Mesenchymal stem cell (in vitro differentiated cells and primary cell): ENCODE measurements around the gene GRB14.

Experiments
- DNase-seq: peaks from one replicate; pipeline ENCODE4 v3.0.0-alpha.2; 2013
- H2AFZ ChIP-seq: one replicate; pipeline ENCODE4 v1.6.1; 2013; ENCODE audit warnings: low read depth, mild to moderate bottlenecking, control low read depth, inconsistent platforms, low read length, moderate library complexity
- H2AK5ac ChIP-seq: 2 replicates; pipeline ENCODE4 v1.6.1; 2013; ENCODE audit warnings: low read length, moderate library complexity, mild to moderate bottlenecking, inconsistent platforms; ENCODE audit not compliant: severe bottlenecking
- H2BK120ac ChIP-seq: one replicate; pipeline ENCODE4 v1.6.1; 2013; ENCODE audit warnings: low read depth, mild to moderate bottlenecking, inconsistent platforms, low read length, moderate library complexity
- H2BK12ac ChIP-seq, 2 experiments: one replicate each; pipeline ENCODE4 v1.6.1; 2013; ENCODE audit warnings: inconsistent platforms in 2 of 2, low read length in 2 of 2, mild to moderate bottlenecking in 2 of 2, moderate library complexity in 2 of 2, control low read depth in 1 of 2
- H2BK15ac ChIP-seq: one replicate; pipeline ENCODE4 v1.6.1; 2013; ENCODE audit warnings: mild to moderate bottlenecking, low read depth, inconsistent platforms; ENCODE audit not compliant: poor library complexity, severe bottlenecking
- H2BK5ac ChIP-seq: 2 replicates; pipeline ENCODE4 v1.6.1; 2013; ENCODE audit warnings: low read depth, mild to moderate bottlenecking, low read length, control low read depth, inconsistent platforms; ENCODE audit not compliant: poor library complexity, severe bottlenecking
- H3K14ac ChIP-seq, 2 experiments: one replicate each; pipeline ENCODE4 v1.6.1; 2013; ENCODE audit warnings: inconsistent platforms in 2 of 2, low read length in 2 of 2, control low read depth in 1 of 2, mild to moderate bottlenecking in 1 of 2, moderate library complexity in 1 of 2
- H3K18ac ChIP-seq, 2 experiments: one replicate each; pipeline ENCODE4 v1.6.1; 2013; ENCODE audit warnings: inconsistent platforms in 2 of 2, low read length in 2 of 2, control low read depth in 1 of 2, low read depth in 1 of 2, mild to moderate bottlenecking in 1 of 2
- H3K23ac ChIP-seq, 2 experiments: one replicate each; pipeline ENCODE4 v1.6.1; 2013; ENCODE audit warnings: inconsistent platforms in 2 of 2, low read length in 2 of 2, mild to moderate bottlenecking in 2 of 2, moderate library complexity in 2 of 2, control low read depth in 1 of 2
- H3K27ac ChIP-seq: 2 replicates; pipeline ENCODE4 v1.5.1; 2013; ENCODE audit warnings: mild to moderate bottlenecking, moderate library complexity, low read length, control low read depth, inconsistent platforms; ENCODE audit not compliant: poor library complexity, severe bottlenecking
- H3K27me3 ChIP-seq, 2 experiments: 2 replicates each; pipeline versions ENCODE4 v1.6.1 to v1.7.0; 2013; ENCODE audit warnings: low read length in 2 of 2, mild to moderate bottlenecking in 2 of 2, moderate library complexity in 2 of 2, control low read depth in 1 of 2, inconsistent platforms in 1 of 2; ENCODE audit not compliant: control insufficient read depth in 1 of 2, insufficient read depth in 1 of 2
- H3K36me3 ChIP-seq, 2 experiments: 2 replicates each; pipeline versions ENCODE4 v1.6.1 to v1.7.0; 2013; ENCODE audit warnings: low read length in 2 of 2, control low read depth in 1 of 2, inconsistent platforms in 1 of 2, low read depth in 1 of 2, mild to moderate bottlenecking in 1 of 2; ENCODE audit not compliant: insufficient read depth in 2 of 2, control insufficient read depth in 1 of 2
- H3K4ac ChIP-seq, 2 experiments: one replicate each; pipeline ENCODE4 v1.6.1; 2013; ENCODE audit warnings: inconsistent platforms in 2 of 2, low read length in 2 of 2, mild to moderate bottlenecking in 2 of 2, moderate library complexity in 2 of 2, control low read depth in 1 of 2, low read depth in 1 of 2
- H3K4me1 ChIP-seq: 2 replicates; pipeline ENCODE4 v1.6.1; 2013; ENCODE audit warnings: low read depth, low read length, control low read depth; ENCODE audit not compliant: control insufficient read depth, insufficient read depth
- H3K4me2 ChIP-seq: 2 replicates; pipeline ENCODE4 v1.6.1; 2013; ENCODE audit warnings: low read length, mild to moderate bottlenecking, inconsistent platforms; ENCODE audit not compliant: poor library complexity, severe bottlenecking
- H3K4me3 ChIP-seq, 2 experiments: 2 replicates each; pipeline versions ENCODE4 v1.5.1 to v1.7.0; 2013; ENCODE audit warnings: low read length in 2 of 2, mild to moderate bottlenecking in 2 of 2, control low read depth in 1 of 2, low read depth in 1 of 2; ENCODE audit not compliant: insufficient read depth in 1 of 2
- H3K79me1 ChIP-seq: replicated peaks from 2 replicates; pipeline ENCODE4 v1.6.1; 2013; ENCODE audit warnings: mild to moderate bottlenecking, control low read depth, low read length, inconsistent platforms; ENCODE audit not compliant: poor library complexity, severe bottlenecking
- H3K9ac ChIP-seq: 2 replicates; pipeline ENCODE4 v1.7.0; 2013; ENCODE audit warnings: mild to moderate bottlenecking, low read length, moderate library complexity
- H3K9me3 ChIP-seq: 2 replicates; pipeline ENCODE4 v1.7.0; 2013; ENCODE audit warnings: mild to moderate bottlenecking, low read length; ENCODE audit not compliant: control insufficient read depth
- H4K8ac ChIP-seq: one replicate; pipeline ENCODE4 v1.6.1; 2013; ENCODE audit warnings: inconsistent platforms, mild to moderate bottlenecking, low read length, moderate library complexity
- H4K91ac ChIP-seq: one replicate; pipeline ENCODE4 v1.6.1; 2013; ENCODE audit warnings: mild to moderate bottlenecking, low read length, inconsistent platforms
- WGBS: methylation state at CpG from one replicate; pipeline ENCODE4 v1.1.7; 2013; ENCODE audit warnings: mixed read lengths; 5-methylcytosine and 5-hydroxymethylcytosine counted together

Gene GRB14

GRCh38 chr2:164515734-164516133, 105.5 kb downstream of the GRB14 start:
- Histone ChIP-seq H4K91ac (no peak overlapping the region), H2BK120ac (no peak overlapping the region)
- WGBS: 60% methylated on average over 1 of the region's 2 CpGs

GRCh38 chr2:164515030-164515429, 106.3 kb downstream of the GRB14 start:
- Histone ChIP-seq H3K79me1 (peaks cover 37% of the 10 kb centered on the region), H3K23ac (no peak overlapping the region)

More at GRCh38 chr2:164515734-164516133, 105.5 kb downstream of the GRB14 start:
- Histone ChIP-seq H3K9me3 (peaks cover 46% of the 10 kb centered on the region), H3K27ac (no peak overlapping the region), H3K4me1 (peaks cover 9% of the 10 kb centered on the region), H3K18ac (no peak overlapping the region), H3K9ac (no peak overlapping the region), H2BK12ac (no peak overlapping the region), H3K27me3 (no peaks in the 10 kb centered on the region), H3K14ac (no peak overlapping the region), H2AK5ac (no peak overlapping the region), H2AFZ (no peak overlapping the region), H3K36me3 (peaks cover 0 to 32% of the 10 kb centered on the region in 2 experiments), H2BK5ac (no peak overlapping the region), H2BK15ac (no peak overlapping the region), H3K4ac (no peak overlapping the region), H4K8ac (no peak overlapping the region), H3K4me2 (no peak overlapping the region), H3K4me3 (no peak overlapping the region), H3K23ac (no peak overlapping the region), H3K79me1 (peaks cover 33% of the 10 kb centered on the region)
- DNase-seq: no peak

GRCh38 chr2:164514491-164514890, 106.8 kb downstream of the GRB14 start:
- no peak overlapping the region for H2BK5ac ChIP-seq
- H3K79me1 ChIP-seq: peaks cover 38% of the 10 kb centered on the region
- peak overlapping the region; percentile 33 for H3K4me2 ChIP-seq
- H3K9ac ChIP-seq: no peak overlapping the region
- peaks cover 39% of the 10 kb centered on the region for H3K9me3 ChIP-seq
- DNase-seq: peak; percentile 5
- H2AK5ac ChIP-seq: peak overlapping the region; percentile 36
- H4K91ac ChIP-seq: no peak overlapping the region
- no peak overlapping the region for H4K8ac ChIP-seq
- 85% methylated on average over 2 of the region's 2 CpGs for WGBS
- H3K14ac ChIP-seq: no peak overlapping the region
- H2BK120ac ChIP-seq: no peak overlapping the region
- H2BK15ac ChIP-seq: no peak overlapping the region
- H2AFZ ChIP-seq: no peak overlapping the region
- H3K18ac ChIP-seq: no peak overlapping the region
- no peak overlapping the region for H3K4me3 ChIP-seq
- H3K4ac ChIP-seq: no peak overlapping the region
- peak overlapping the region; percentile 34 for H3K27ac ChIP-seq
- no peaks in the 10 kb centered on the region for H3K27me3 ChIP-seq
- H3K36me3 ChIP-seq: peaks cover 0 to 32% of the 10 kb centered on the region in 2 experiments
- no peak overlapping the region for H3K23ac ChIP-seq
- peaks cover 9% of the 10 kb centered on the region for H3K4me1 ChIP-seq
- no peak overlapping the region for H2BK12ac ChIP-seq

More at GRCh38 chr2:164515030-164515429, 106.3 kb downstream of the GRB14 start:
- H3K4me1 ChIP-seq: peaks cover 9% of the 10 kb centered on the region
- no peaks in the 10 kb centered on the region for H3K27me3 ChIP-seq
- H3K9ac ChIP-seq: no peak overlapping the region
- H2BK15ac ChIP-seq: no peak overlapping the region
- no peak overlapping the region for H3K18ac ChIP-seq
- DNase-seq: no peak
- H2BK5ac ChIP-seq: no peak overlapping the region
- H3K4me2 ChIP-seq: no peak overlapping the region
- no peak overlapping the region for H3K4me3 ChIP-seq
- H4K8ac ChIP-seq: no peak overlapping the region
- H3K4ac ChIP-seq: no peak overlapping the region
- H3K27ac ChIP-seq: no peak overlapping the region
- no peak overlapping the region for H2AK5ac ChIP-seq
- no peak overlapping the region for H2BK12ac ChIP-seq
- H3K14ac ChIP-seq: no peak overlapping the region
- 84% methylated on average over 3 of the region's 4 CpGs for WGBS
- peaks cover 40% of the 10 kb centered on the region for H3K9me3 ChIP-seq
- H4K91ac ChIP-seq: no peak overlapping the region
- peaks cover 0 to 32% of the 10 kb centered on the region in 2 experiments for H3K36me3 ChIP-seq
- H2BK120ac ChIP-seq: no peak overlapping the region
- H2AFZ ChIP-seq: no peak overlapping the region

GRCh38 chr2:164512871-164513270, 108.4 kb downstream of the GRB14 start:
- Histone ChIP-seq H2BK120ac (no peak overlapping the region), H3K23ac (no peak overlapping the region), H3K4ac (no peak overlapping the region), H2BK5ac (no peak overlapping the region), H3K36me3 (peaks cover 0 to 32% of the 10 kb centered on the region in 2 experiments), H3K27me3 (no peaks in the 10 kb centered on the region), H2BK12ac (no peak overlapping the region), H4K91ac (no peak overlapping the region), H2AFZ (no peak overlapping the region), H3K14ac (no peak overlapping the region), H3K4me1 (peaks cover 9% of the 10 kb centered on the region), H4K8ac (no peak overlapping the region), H3K4me2 (no peak overlapping the region), H3K9me3 (peaks cover 31% of the 10 kb centered on the region), H2BK15ac (no peak overlapping the region), H3K18ac (no peak overlapping the region), H3K9ac (no peak overlapping the region), H3K4me3 (no peak overlapping the region), H2AK5ac (no peak overlapping the region), H3K79me1 (peaks cover 43% of the 10 kb centered on the region), H3K27ac (no peak overlapping the region)
- no peak for DNase-seq
